Adrenal gland (tissue), 12 donors: ENCODE results near the gene CST7. TPM values are rescaled to one million over a fixed set of nuclear protein-coding genes. Genes with fewer than 3 reads are reported as not detected.
A peak's percentile ranks its signal among the peaks of the same experiment; 100 is the strongest.

Source experiments
- DNase-seq, 7 donors: peaks; one replicate each; pipeline ENCODE4 v3.0.0-alpha.2; 2019 to 2020
- H3K27ac ChIP-seq, 5 donors: fragments of 200-600 bp; sonication (generic) in 4 of 5; 1 replicate in 3 of 5; 2 replicates in 2 of 5; pipeline versions ENCODE4 v1.5.1 to v1.8.0; 2016 to 2020; ENCODE audit warnings: mild to moderate bottlenecking in 1 of 5
- H3K27me3 ChIP-seq: fragments of 200-600 bp; 2 replicates; pipeline ENCODE4 v1.8.0; 2021
- H3K36me3 ChIP-seq, 2 donors: fragments of 200-600 bp; replicated peaks in 1 of 2; 1 replicate in 1 of 2; 2 replicates in 1 of 2; pipeline versions ENCODE4 v1.5.1 to v1.8.0; 2018 to 2022
- H3K4me1 ChIP-seq, 2 donors: fragments of 200-600 bp; replicated peaks in 1 of 2; 1 replicate in 1 of 2; 2 replicates in 1 of 2; pipeline versions ENCODE4 v1.5.1 to v1.8.0; 2018 to 2021
- H3K4me3 ChIP-seq, 4 donors: fragments of 200-600 bp; sonication (generic) in 3 of 4; one replicate each; pipeline ENCODE4 v1.5.1; 2016 to 2018
- H3K9me3 ChIP-seq, 3 donors: fragments of 200-600 bp; sonication (generic) in 1 of 3; replicated peaks in 1 of 3; 1 replicate in 2 of 3; 2 replicates in 1 of 3; pipeline versions ENCODE4 v1.5.1 to v1.8.0; 2016 to 2021
- CTCF ChIP-seq, 6 experiments: fragments of 450-650 bp in 4 of 6; fragments of 200-600 bp in 2 of 6; sonication (generic) in 1 of 6; IDR thresholded peaks; 1 replicate in 5 of 6; 2 replicates in 1 of 6; pipeline versions ENCODE4 v1.5.1 to v1.8.0; 2016 to 2021; ENCODE audit warnings: antibody characterized with exemption in 6 of 6, mild to moderate bottlenecking in 2 of 6, moderate library complexity in 1 of 6
- POLR2A ChIP-seq, 2 donors: fragments of 450-650 bp; IDR thresholded peaks; one replicate each; pipeline ENCODE4 v1.6.1; 2017; ENCODE audit warnings: antibody characterized with exemption in 2 of 2, mild to moderate bottlenecking in 2 of 2, moderate library complexity in 1 of 2
- WGBS, 4 donors: extraction: QIAGEN DNeasy Blood & Tissue Kit in 2 of 4; methylation state at CpG; one replicate each; pipeline versions ENCODE4 v1.1.5 to v1.1.7; 2013 to 2017; 5-methylcytosine and 5-hydroxymethylcytosine counted together
- intact Hi-C, 2 donors: fragments of 100-400 bp; cut with DNase I; formaldehyde crosslinking; loops; one replicate each; pipeline versions ENCODE4 v1.14.1 to v1.15.0; 2022 to 2023
- polyA plus RNA-seq, 3 donors: library from polyadenylated mRNA; stranded (reverse); fragments of 200-250 nt in 2 of 3; fragments of 350-450 nt in 1 of 3; fragmentation: Illumina TruSeq in 1 of 3; extraction: RNeasy Lipid Tissue Mini Kit (QIAGEN cat#74804) in 1 of 3; gene quantifications; one replicate each; pipeline ENCODE4 v1.2.3, GENCODE V29; 2013 to 2014
- total RNA-seq, 9 donors: library from RNA; depleted of rRNA in 4 of 9; stranded (reverse); fragments of >200 nt in 4 of 9; fragments of 120-200 nt in 1 of 9; fragmentation: NEBNext Ultra II Directional in 1 of 9; extraction: Animal tissue kit (Norgen Biotek cat#: 25700) in 1 of 9; gene quantifications; one replicate each; pipeline versions ENCODE4 v1.1.0 to v1.2.4, GENCODE V29; 2013 to 2023
- donor health status: healthy with polysubstance abuse.
- donor health status: Bipolar disorder and iron deficiency.
- donor health status: DM: yes; HTN: yes; CAD: no.
- donor health status: DM: no; HTN: no; CAD: no.
- donor health status: DM: no; HTN: no; CAD: no.
- donor health status: DM: yes; HTN: yes; CAD: no.

CST7 gene
- total and polyA plus RNA-seq, 12 donors = 0.17 to 4.1 (median 0.93) TPM

- H3K4me1 ChIP-seq = peaks cover 0 to 18% of the 10 kb centered on the region in 2 donors
- TF ChIP-seq CTCF (IDR thresholded peaks at IDR 0.05) (no peak), POLR2A (IDR thresholded peaks at IDR 0.05) (no peak)
- 78 to 91% (median 89%) methylated on average over 2 of the region's 2 CpGs for WGBS, 4 donors
- H3K9me3 ChIP-seq = no peaks in the 10 kb centered on the region
- peak in 1 of 7 donors; percentile 5 for DNase-seq
- intact Hi-C loops = no loop called here
- H3K27ac ChIP-seq = no peak overlapping the region
- no peak overlapping the region for H3K4me3 ChIP-seq
- no peaks in the 10 kb centered on the region for H3K27me3 ChIP-seq
- peaks cover 0 to 9% of the 10 kb centered on the region in 2 donors for H3K36me3 ChIP-seq
These were observed 38.2 kb downstream of the CST7 start for GRCh38 chr20:24987244-24987643.

GRCh38 chr20:24987873-24988835, 39.1 kb downstream of the CST7 start:
- DNase-seq = peak in 2 of 7 donors; percentile 12 to 18
- Histone ChIP-seq H3K4me3 (no peak overlapping the region), H3K27me3 (no peaks in the 10 kb centered on the region), H3K9me3 (no peaks in the 10 kb centered on the region), H3K36me3 (peaks cover 0 to 4% of the 10 kb centered on the region in 2 donors), H3K27ac (no peak overlapping the region), H3K4me1 (peaks cover 0 to 20% of the 10 kb centered on the region in 2 donors)
- no peak for TF ChIP-seq CTCF (IDR thresholded peaks at IDR 0.05)
- no peak for TF ChIP-seq POLR2A (IDR thresholded peaks at IDR 0.05)
- intact Hi-C loops = no loop called here
- WGBS, 4 donors = 87 to 95% (median 89%) methylated on average over 7 of the region's 7 CpGs

DNA sequence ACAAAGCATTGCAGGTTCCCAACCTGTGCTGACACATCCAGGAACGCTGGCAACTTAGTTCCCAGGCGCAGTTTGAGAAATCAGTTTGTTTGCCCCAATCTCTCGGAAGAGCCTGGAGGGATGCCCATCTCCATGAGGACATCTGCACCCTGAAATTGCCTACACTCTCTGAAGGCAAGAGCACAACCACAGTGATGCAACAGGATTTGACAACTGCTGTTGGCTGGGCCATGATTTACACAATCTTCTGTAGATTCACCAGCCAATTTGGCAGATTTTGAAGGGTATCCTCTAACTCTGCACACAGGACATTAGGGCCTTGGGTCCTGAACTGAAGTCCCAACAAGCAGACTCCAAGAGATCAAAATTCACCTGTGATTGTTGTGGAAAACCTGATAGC, 40.1 kb downstream of the CST7 start:
- 80 to 87% (median 83%) methylated on average over 3 of the region's 3 CpGs for WGBS, 4 donors
- peaks cover 0 to 30% of the 10 kb centered on the region in 2 donors for H3K4me1 ChIP-seq
- no peaks in the 10 kb centered on the region for H3K36me3 ChIP-seq

More for the DNA sequence above, 40.1 kb downstream of the CST7 start:
- Histone ChIP-seq H3K9me3 (no peaks in the 10 kb centered on the region), H3K4me3 (no peak overlapping the region), H3K27me3 (no peaks in the 10 kb centered on the region), H3K27ac (no peak overlapping the region)
- TF ChIP-seq POLR2A (IDR thresholded peaks at IDR 0.05) (no peak), CTCF (IDR thresholded peaks at IDR 0.05) (no peak)
- DNase-seq = peak in 2 of 7 donors; percentile 18 to 35
- intact Hi-C loops = no loop called here
